IPS-15b (cell line): ENCODE data around the gene HMX1.

ENCODE experiments used
- H3K27me3 ChIP-seq: one replicate; pipeline ENCODE4 v1.6.1; 2013; ENCODE audit warnings: low read length; ENCODE audit not compliant: control insufficient read depth, insufficient read depth
- H3K36me3 ChIP-seq: one replicate; pipeline ENCODE4 v1.6.1; 2013; ENCODE audit warnings: low read length; ENCODE audit not compliant: control insufficient read depth, insufficient read depth
- H3K4me1 ChIP-seq: one replicate; pipeline ENCODE4 v1.6.1; 2013; ENCODE audit warnings: mild to moderate bottlenecking, low read length; ENCODE audit not compliant: control insufficient read depth, insufficient read depth
- H3K4me3 ChIP-seq: one replicate; pipeline ENCODE4 v1.5.1; 2013; ENCODE audit warnings: low read depth, low read length
- H3K9ac ChIP-seq: one replicate; pipeline ENCODE4 v1.6.1; 2013; ENCODE audit warnings: low read depth, mild to moderate bottlenecking, low read length
- H3K9me3 ChIP-seq: one replicate; pipeline ENCODE4 v1.6.1; 2013; ENCODE audit warnings: mild to moderate bottlenecking, low read length; ENCODE audit not compliant: control insufficient read depth, insufficient read depth

The HMX1 gene

DNA sequence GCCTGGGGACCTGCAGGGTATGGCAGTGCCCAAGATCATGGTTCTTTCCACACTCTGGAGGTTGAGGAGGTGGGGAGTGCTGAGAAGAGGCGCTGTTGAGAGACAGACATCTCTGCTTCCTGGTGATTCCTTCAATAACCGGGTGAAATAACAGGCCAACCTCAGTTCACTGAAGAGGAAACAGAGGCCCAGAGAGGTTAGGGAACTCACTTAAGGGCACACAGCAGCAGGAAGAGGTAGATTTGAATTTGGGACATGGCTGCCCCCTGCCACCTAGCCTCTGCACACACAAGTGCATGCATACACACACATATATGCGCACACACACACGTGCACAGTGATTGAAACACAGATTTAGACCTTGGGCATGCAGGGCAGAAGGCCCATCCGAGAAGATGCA lies 24.9 kb upstream of the HMX1 start:
- Histone ChIP-seq H3K4me1 (peaks cover 7% of the 10 kb centered on the region), H3K27me3 (peaks cover 56% of the 10 kb centered on the region), H3K9me3 (peaks cover 9% of the 10 kb centered on the region), H3K9ac (no peak overlapping the region), H3K4me3 (no peak overlapping the region), H3K36me3 (no peaks in the 10 kb centered on the region)

GRCh38 chr4:8896071-8896470 lies 24.4 kb upstream of the HMX1 start:
- H3K4me3 ChIP-seq: no peak overlapping the region
- H3K9ac ChIP-seq: no peak overlapping the region
- peaks cover 5% of the 10 kb centered on the region for H3K9me3 ChIP-seq
- peaks cover 60% of the 10 kb centered on the region for H3K27me3 ChIP-seq
- H3K36me3 ChIP-seq: no peaks in the 10 kb centered on the region
- H3K4me1 ChIP-seq: peaks cover 7% of the 10 kb centered on the region

GRCh38 chr4:8895295-8895694 lies 23.7 kb upstream of the HMX1 start:
- no peak overlapping the region for H3K9ac ChIP-seq
- H3K4me3 ChIP-seq: no peak overlapping the region
- H3K4me1 ChIP-seq: peaks cover 7% of the 10 kb centered on the region
- peaks cover 68% of the 10 kb centered on the region for H3K27me3 ChIP-seq
- H3K9me3 ChIP-seq: no peaks in the 10 kb centered on the region
- no peaks in the 10 kb centered on the region for H3K36me3 ChIP-seq

GRCh38 chr4:8894424-8894816 lies 22.8 kb upstream of the HMX1 start:
- Histone ChIP-seq H3K9ac (no peak overlapping the region), H3K4me3 (peak overlapping the region; percentile 43), H3K27me3 (peaks cover 77% of the 10 kb centered on the region)

DNA sequence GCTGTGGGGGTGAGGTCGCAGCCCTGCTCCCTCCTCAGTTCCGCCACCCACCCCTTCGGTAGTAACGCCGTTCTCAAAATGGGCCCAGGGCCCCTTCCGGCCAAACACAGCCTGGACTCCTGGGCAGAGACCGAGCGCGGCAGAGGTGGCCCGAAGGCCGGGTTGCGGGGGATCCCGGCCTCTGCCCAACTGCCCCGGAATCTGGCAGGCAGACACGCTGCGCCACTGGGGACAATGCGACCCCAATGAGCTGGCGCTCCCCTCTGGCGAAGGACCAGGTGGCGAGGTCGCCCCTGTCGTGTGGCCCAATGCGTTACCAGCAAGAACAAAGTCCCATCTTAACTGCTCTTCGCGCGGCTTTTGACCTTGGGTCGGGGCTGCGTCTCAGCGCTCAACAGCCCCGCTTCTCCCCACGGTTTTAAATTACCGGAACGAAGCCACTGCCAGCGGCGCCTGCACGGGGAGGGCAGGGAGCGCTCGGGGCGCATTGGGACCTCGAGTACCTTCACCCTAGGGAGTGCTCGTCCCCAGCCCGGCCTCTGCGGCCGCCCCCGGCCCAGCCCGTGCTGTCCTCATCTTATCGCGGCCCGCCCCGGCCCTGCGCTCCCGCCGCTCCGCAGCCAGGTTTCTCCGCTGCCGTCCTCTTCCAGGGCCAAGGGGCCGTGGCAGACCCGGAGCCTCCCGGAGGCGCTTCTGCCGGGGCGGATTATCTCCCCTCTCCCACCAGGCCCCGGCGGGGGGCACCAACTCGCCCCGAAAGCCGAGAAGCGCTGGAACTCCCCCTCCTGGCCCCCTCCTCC lies 22.2 kb upstream of the HMX1 start:
- no peak overlapping the region for H3K9ac ChIP-seq
- H3K4me3 ChIP-seq: peak overlapping the region; percentile 43
- no peaks in the 10 kb centered on the region for H3K36me3 ChIP-seq
- H3K4me1 ChIP-seq: peaks cover 9% of the 10 kb centered on the region
- peaks cover 83% of the 10 kb centered on the region for H3K27me3 ChIP-seq
- H3K9me3 ChIP-seq: no peaks in the 10 kb centered on the region

More at GRCh38 chr4:8894424-8894816, 22.8 kb upstream of the HMX1 start:
- H3K9me3 ChIP-seq: no peaks in the 10 kb centered on the region
- no peaks in the 10 kb centered on the region for H3K36me3 ChIP-seq
- peaks cover 7% of the 10 kb centered on the region for H3K4me1 ChIP-seq

- Histone ChIP-seq H3K27me3 (peaks cover 85% of the 10 kb centered on the region), H3K4me3 (peak overlapping the region; percentile 43), H3K36me3 (no peaks in the 10 kb centered on the region), H3K9ac (no peak overlapping the region), H3K4me1 (peaks cover 9% of the 10 kb centered on the region), H3K9me3 (no peaks in the 10 kb centered on the region)
Measured at GRCh38 chr4:8893227-8893623, 21.6 kb upstream of the HMX1 start.

DNA sequence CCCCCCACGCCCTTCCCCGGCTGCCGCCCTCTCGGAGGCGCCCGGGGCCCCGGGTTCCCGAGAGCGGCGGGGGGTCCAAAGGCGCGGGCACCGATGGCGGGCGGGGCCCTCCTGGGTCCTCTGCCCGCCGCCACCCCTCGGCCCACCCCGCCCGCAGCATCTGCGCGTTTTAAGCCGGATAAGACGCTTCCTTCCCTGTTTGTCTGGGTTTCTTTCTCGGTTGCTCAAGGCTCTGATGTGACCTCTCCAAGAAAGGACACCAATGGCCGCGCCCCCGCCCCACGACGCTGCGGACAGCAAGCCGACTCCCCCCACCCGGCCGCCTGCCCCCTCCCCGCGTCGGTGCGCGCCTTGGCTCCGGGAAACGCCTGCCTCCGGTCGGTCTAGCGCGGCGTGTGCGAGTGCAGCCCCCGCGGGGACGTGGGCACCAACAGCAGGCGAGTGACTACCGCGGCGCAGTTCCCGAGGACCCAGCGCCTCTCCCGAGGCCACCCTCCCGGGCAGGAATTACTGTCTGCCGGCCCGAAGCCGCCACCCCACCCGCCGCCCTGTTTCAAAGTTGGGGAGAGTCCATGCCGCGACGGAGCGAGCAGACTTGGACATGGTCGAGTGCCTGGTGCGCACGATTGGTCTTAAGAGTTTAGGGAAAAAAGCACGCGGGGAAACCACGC lies 21.1 kb upstream of the HMX1 start:
- Histone ChIP-seq H3K4me3 (peak overlapping the region; percentile 18), H3K9me3 (no peaks in the 10 kb centered on the region), H3K4me1 (peaks cover 9% of the 10 kb centered on the region), H3K27me3 (peaks cover 88% of the 10 kb centered on the region), H3K36me3 (no peaks in the 10 kb centered on the region), H3K9ac (no peak overlapping the region)

DNA sequence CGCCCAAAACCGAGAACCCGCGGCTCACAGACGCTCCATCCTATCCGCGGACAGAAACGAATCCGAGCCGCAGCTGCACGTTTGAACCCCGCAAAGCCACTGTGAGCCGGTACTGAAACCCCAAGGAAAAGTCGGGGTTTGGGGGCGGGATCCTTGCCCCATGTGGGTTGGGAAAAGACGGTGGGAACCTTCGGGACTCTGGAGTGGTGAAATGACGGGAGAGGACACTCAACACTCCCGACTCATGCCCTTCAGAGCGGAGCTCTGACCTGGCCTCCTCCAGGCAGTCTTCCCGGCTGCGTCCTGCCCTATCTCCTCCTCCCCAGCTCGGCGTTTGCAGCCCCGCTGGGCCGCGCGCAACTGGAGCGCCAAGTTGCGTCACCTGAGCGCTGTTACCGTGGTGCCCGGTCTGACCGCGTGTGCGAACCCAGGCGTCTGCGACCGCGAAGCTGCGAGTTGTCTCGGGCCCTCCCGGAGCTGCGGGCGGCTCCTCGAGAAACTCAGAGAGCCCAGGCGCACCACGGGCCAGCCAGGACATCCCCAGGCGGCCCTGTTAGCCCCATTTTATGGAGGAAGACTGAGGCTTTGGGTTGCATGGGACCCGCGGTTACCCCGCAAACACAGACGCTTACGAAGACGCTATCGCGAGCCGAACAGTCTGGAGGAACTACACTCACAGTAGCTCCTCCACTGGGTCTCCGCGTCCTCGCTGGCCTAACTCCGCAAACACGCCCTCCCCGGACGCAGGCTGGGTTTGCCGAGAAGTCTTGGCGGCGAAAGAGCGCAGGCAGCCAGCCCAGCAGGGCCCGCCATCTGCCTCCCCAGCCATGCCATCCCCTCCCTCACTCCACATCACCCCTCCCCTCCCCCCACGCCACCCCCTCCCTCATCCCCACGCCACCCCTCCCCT lies 20.3 kb upstream of the HMX1 start:
- Histone ChIP-seq H3K9me3 (peaks cover 3% of the 10 kb centered on the region), H3K4me1 (peaks cover 9% of the 10 kb centered on the region), H3K4me3 (peak overlapping the region; percentile 35), H3K9ac (no peak overlapping the region), H3K36me3 (no peaks in the 10 kb centered on the region), H3K27me3 (peaks cover 91% of the 10 kb centered on the region)

GRCh38 chr4:8891255-8891645 lies 19.6 kb upstream of the HMX1 start:
- no peak overlapping the region for H3K9ac ChIP-seq
- H3K36me3 ChIP-seq: no peaks in the 10 kb centered on the region
- peaks cover 92% of the 10 kb centered on the region for H3K27me3 ChIP-seq
- peaks cover 3% of the 10 kb centered on the region for H3K9me3 ChIP-seq
- H3K4me3 ChIP-seq: peak overlapping the region; percentile 35
- peaks cover 3% of the 10 kb centered on the region for H3K4me1 ChIP-seq

DNA sequence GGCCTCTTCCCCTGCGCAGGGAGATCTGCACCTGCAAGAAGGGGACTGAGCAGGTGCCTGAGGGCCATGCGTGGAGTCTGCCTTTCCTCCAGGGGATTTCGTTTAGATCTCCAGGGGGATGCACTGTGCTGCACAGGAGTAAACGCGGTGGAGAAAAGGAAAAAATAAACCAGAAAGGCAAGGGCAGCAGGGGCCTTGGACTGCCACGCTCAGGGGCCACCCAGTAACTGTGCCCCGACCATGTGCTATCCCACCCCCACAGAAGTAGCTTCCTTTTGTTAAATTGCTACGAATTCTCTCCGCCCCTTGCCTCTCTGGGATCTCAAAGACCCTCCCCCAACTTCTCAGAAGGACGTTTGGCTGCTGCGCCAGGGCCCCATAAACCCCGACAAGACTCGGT lies 17.2 kb upstream of the HMX1 start:
- Histone ChIP-seq H3K4me3 (no peak overlapping the region), H3K9ac (no peak overlapping the region), H3K27me3 (peaks cover 93% of the 10 kb centered on the region), H3K4me1 (peaks cover 3% of the 10 kb centered on the region), H3K36me3 (no peaks in the 10 kb centered on the region), H3K9me3 (peaks cover 3% of the 10 kb centered on the region)

DNA sequence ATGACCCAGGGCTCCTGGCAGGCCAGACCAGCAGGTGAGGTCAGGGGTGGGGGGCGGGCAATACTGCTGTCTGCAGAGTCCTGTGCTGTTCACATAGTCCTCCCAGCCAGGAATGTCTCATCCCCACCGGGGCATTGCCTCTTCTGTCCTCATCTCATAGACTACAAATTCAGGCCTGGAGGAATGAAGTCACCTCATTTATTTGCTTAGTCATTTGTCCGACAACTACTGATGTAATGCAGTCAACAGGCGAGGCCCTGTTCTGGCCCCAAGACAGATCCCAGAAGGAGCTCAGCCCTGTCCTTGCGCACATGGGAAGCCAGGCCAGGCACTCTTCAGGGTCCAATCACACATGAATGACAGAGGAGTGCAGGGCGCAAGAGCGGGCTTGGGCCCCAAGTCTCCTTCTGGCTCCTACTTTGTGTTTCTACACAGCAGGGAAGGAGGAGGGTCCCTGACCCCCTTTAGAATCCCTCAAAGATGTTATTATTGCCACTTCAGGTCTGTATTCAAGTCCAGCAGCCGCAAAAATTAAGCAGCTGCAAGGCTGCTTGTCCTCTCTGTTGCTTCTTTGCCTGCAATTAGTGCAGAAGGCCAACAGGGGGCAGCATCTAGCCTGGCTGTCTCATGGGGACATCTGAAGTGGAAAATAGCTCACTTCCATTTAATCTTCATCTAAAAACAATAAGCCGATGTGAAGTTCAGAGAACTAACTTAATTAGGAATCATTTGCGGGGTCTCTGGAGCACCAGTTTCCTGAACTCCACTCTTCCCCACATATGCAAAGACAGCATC lies 15.2 kb upstream of the HMX1 start:
- Histone ChIP-seq H3K27me3 (peaks cover 93% of the 10 kb centered on the region), H3K4me3 (no peak overlapping the region), H3K4me1 (peaks cover 2% of the 10 kb centered on the region), H3K9ac (no peak overlapping the region), H3K9me3 (peaks cover 3% of the 10 kb centered on the region), H3K36me3 (no peaks in the 10 kb centered on the region)
